ENCODE data around the gene TIMM29. TPM values are rescaled to one million over a fixed set of nuclear protein-coding genes. Genes with fewer than 3 reads are reported as not detected.

Gene TIMM29
- total RNA-seq, 4 donors from 2014 or later = 28.0 to 39.5 (median 34.1) TPM

GRCh38 chr19:10887616-10888367 lies 40.8 kb upstream of the TIMM29 start:
- peaks cover 0 to 30% (median 6%) of the 10 kb centered on the region in 4 donors for H3K4me1 ChIP-seq
- H3K36me3 ChIP-seq = no peaks in the 10 kb centered on the region
- no peaks in the 10 kb centered on the region for H3K27me3 ChIP-seq
- H3K27ac ChIP-seq = no peak overlapping the region
- TF ChIP-seq POLR2A (IDR thresholded peaks at IDR 0.05) (no peak), CTCF (IDR thresholded peaks at IDR 0.05) (no peak)
- no peak for DNase-seq
- H3K9me3 ChIP-seq = no peaks in the 10 kb centered on the region
- H3K4me3 ChIP-seq = no peak overlapping the region

GRCh38 chr19:10888421-10888866 lies 40.2 kb upstream of the TIMM29 start:
- DNase-seq = no peak
- Histone ChIP-seq H3K36me3 (no peaks in the 10 kb centered on the region), H3K4me1 (peaks cover 0 to 30% (median 6%) of the 10 kb centered on the region in 4 donors), H3K9me3 (no peaks in the 10 kb centered on the region), H3K27me3 (no peaks in the 10 kb centered on the region), H3K27ac (no peak overlapping the region), H3K4me3 (no peak overlapping the region)
- TF ChIP-seq POLR2A (IDR thresholded peaks at IDR 0.05) (no peak), CTCF (IDR thresholded peaks at IDR 0.05) (no peak)

GRCh38 chr19:10889880-10890279 lies 38.7 kb upstream of the TIMM29 start:
- H3K9me3 ChIP-seq = no peaks in the 10 kb centered on the region
- H3K36me3 ChIP-seq = no peaks in the 10 kb centered on the region
- TF ChIP-seq CTCF (IDR thresholded peaks at IDR 0.05) (no peak), POLR2A (IDR thresholded peaks at IDR 0.05) (no peak)
- no peak overlapping the region for H3K4me3 ChIP-seq
- DNase-seq = no peak
- H3K27me3 ChIP-seq = no peaks in the 10 kb centered on the region
- peaks cover 0 to 30% (median 6%) of the 10 kb centered on the region in 4 donors for H3K4me1 ChIP-seq
- H3K27ac ChIP-seq = no peak overlapping the region

GRCh38 chr19:10891405-10892086 lies 37.1 kb upstream of the TIMM29 start:
- TF ChIP-seq POLR2A (IDR thresholded peaks at IDR 0.05) = peak; percentile 12 to 16
- no peak for TF ChIP-seq CTCF (IDR thresholded peaks at IDR 0.05)
- peaks cover 0 to 35% (median 6%) of the 10 kb centered on the region in 4 donors for H3K4me1 ChIP-seq

GRCh38 chr19:10892256-10892655 lies 36.4 kb upstream of the TIMM29 start:
- H3K27me3 ChIP-seq = no peaks in the 10 kb centered on the region
- TF ChIP-seq POLR2A (IDR thresholded peaks at IDR 0.05) = no peak
- no peaks in the 10 kb centered on the region for H3K36me3 ChIP-seq
- H3K4me3 ChIP-seq = no peak overlapping the region
- H3K9me3 ChIP-seq = no peaks in the 10 kb centered on the region
- peaks cover 0 to 42% (median 6%) of the 10 kb centered on the region in 4 donors for H3K4me1 ChIP-seq
- no peak for DNase-seq
- H3K27ac ChIP-seq = peak overlapping the region in 2 of 4 donors; percentile 28 to 72

More at GRCh38 chr19:10891405-10892086, 37.1 kb upstream of the TIMM29 start:
- H3K9me3 ChIP-seq = no peaks in the 10 kb centered on the region
- H3K36me3 ChIP-seq = no peaks in the 10 kb centered on the region
- no peak overlapping the region for H3K4me3 ChIP-seq
- H3K27me3 ChIP-seq = no peaks in the 10 kb centered on the region
- H3K27ac ChIP-seq = peak overlapping the region in 3 of 4 donors; percentile 37 to 72 (median 67)
- peak in 2 of 3 donors; percentile 56 to 63 for DNase-seq

GRCh38 chr19:10894911-10895213 lies 33.7 kb upstream of the TIMM29 start:
- no peak for DNase-seq
- Histone ChIP-seq H3K4me1 (peaks cover 0 to 52% (median 0%) of the 10 kb centered on the region in 4 donors), H3K27me3 (no peaks in the 10 kb centered on the region), H3K9me3 (no peaks in the 10 kb centered on the region), H3K36me3 (no peaks in the 10 kb centered on the region), H3K4me3 (no peak overlapping the region), H3K27ac (no peak overlapping the region)
- no peak for TF ChIP-seq POLR2A (IDR thresholded peaks at IDR 0.05)
- TF ChIP-seq CTCF (IDR thresholded peaks at IDR 0.05) = no peak
